Pons (tissue), 1 donor: ENCODE results near the gene EIF2D.
"Not testable (repeated sequence)": the region's sequence is repeated elsewhere in the genome, so short reads cannot be mapped to it uniquely, and the experiment has no call there.

Experiments used
- DNase-seq: peaks from one replicate; pipeline ENCODE4 v3.0.0-alpha.2; 2016; ENCODE audit warnings: low spot score

The EIF2D gene

DNA sequence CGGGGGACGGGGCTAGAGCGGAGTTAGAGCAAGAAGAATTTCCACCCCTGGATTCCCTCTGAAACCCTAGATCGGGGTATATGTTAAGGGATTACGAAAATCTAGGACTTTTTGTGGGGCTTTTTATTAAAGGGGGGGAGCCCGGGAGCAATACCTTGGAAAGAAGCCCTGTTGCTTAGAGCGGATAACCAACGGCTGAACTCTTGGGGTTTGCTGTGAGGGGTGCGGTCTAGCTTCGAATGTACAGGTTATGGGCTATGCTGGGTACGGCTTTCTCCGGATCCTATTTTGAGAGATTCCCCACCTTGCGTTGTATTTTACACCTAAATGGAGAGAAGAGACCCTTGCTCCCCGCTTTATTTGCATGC lies 23.7 kb upstream of the EIF2D start:
- no peak for DNase-seq

DNA sequence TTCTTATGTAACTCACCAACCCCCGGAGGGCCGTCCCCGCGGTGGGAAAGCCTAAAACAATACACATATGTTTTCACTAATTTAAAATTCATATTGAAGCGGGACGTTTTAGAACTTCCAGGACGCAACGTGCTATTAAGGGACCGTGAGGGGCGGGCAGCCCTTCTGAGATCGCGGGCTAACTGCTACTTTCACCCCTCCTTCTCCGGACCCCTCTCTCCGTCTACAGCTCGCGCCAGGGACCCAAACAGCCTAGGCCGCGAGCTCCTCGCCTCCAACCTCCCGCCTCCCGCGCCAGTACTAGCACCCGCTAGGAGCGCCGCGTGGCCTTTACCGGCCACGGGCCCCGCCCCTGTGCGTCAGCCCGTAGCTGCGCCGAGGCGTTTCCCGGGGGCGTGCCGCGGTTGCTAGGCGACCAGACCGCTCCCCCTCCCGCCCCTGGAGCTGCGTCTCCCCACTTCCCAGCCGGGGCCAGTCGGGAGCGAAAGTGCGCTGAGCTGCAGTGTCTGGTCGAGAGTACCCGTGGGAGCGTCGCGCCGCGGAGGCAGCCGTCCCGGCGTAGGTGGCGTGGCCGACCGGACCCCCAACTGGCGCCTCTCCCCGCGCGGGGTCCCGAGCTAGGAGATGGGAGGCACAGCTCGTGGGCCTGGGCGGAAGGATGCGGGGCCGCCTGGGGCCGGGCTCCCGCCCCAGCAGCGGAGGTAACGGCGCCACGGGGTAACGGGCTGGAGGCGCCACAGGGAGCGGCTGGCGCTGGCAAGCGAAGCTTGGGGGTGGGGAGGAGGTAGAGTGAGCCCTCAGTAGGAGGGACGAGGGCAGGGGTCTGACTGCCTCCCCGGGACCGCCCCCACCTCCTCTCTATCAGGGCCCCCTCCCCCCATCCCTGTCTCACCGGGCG lies 23.1 kb upstream of the EIF2D start, which contains the start of gene DYRK3:
DYRK3 (plus strand) TSS at position 457 of the 898 bp plus-strand sequence; CDS start at position 625, 168 bp downstream.
- peak; percentile 84 for DNase-seq

DNA sequence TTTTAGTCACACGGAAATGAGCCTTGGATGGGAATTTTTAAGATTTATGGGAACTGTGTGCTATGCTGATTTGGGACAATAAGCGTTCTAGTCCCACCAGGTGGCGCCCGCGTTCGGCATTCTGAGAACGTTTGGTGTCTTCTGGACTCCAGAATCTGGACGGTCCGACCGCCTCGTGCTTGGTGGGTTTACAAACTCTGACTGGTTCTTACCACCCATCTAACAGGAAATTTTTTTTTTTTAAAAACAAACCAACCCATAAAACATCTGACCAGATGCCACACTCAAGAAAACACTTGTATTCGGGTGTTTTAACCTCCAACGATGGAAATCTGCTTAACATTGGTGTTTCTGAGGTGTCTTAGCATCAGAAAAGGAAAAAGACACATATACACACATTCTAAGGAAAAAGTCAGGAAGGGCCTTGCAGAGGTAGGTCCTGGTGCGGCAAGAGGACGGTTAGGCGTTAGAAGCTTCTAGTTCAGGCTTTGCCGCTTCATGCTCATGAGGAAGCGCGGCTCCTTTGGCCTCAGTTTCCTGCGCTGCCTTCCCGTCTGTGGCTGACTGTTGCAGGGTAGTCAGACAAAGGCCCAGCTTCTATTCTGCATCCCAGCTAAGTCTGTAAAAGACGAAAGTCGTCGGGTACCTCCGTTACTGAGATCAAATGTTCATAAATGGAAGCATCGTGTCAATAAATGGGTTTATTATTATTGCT lies 22.3 kb upstream of the EIF2D start:
- DNase-seq: peak; percentile 93

DNA sequence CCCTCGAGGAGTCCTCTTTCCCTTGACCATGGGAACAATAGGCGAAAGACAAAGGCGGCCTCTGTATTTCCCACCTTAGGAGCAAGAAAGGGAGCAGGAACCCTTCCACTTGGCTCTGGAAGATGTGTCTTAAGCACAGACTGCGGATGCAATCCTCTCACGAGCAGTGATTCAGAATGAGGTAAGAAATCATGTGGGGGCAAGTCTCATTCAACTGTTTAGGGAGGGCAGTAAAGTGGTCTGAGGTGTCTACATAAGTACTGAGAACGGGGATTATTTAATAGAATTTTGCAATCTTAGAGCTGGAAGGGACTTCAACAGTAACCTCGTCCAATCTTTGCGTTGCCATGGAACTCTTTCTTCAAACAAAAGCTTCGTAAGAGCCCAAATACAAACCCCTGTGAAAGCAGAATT lies 21.4 kb upstream of the EIF2D start:
- DNase-seq: no peak

DNA sequence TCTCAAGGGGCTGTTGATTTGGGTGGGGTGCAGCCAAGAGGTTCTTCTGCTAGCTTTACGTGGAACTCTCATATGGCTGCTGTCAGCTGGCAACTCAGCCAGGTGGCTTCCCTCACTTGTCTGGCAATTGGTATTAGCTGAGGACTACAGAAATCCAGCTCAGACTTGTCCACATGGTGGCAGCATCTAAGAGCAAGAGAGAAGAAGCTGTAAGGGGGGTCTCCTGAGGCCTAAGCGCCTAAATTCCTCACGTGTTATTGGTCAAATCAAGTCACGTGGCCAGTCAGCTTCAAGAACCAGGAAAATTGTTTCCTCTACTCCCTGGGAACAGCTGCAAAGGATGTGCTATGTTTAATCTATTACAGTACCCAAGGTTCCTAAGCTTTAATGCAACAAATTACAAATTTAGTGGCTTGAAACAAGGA lies 18.8 kb upstream of the EIF2D start:
- DNase-seq: peak; percentile 50

DNA sequence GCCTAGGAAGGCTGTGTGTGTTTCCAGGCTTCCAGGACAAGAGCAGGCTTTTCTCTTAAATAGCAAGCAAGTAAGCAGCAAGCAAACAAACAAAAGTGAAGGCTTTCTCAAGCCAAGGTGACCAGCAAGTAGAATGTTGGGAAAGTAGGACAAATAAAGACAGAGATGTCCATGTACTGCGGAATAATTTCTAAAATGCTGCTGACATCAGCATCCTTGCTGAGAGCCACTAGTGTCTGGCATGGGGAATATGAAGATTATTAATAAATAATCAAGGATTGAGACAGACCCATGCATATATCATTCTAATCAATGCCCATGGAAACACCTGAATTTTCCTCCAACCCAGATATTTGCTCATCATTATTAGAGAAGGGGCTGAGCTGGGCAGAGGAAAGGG lies 16.7 kb upstream of the EIF2D start:
- DNase-seq: no peak

DNA sequence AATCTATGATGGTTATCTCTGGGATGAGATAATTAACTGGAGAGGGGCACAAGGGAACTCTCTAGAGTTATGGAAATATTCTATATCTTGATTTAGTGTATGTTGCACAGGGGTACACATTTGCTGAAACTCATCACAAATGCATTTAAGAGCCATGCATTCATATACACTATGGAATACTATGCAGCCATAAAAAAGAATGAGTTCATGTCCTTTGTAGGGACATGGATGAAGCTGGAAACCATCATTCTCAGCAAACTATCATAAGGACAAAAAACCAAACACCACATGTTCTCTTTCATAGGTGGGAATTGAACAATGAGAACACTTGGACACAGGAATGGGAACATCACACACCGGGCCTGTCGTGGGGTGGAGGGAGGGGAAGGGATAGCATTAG lies 14.1 kb upstream of the EIF2D start:
- DNase-seq: not testable (repeated sequence)

DNA sequence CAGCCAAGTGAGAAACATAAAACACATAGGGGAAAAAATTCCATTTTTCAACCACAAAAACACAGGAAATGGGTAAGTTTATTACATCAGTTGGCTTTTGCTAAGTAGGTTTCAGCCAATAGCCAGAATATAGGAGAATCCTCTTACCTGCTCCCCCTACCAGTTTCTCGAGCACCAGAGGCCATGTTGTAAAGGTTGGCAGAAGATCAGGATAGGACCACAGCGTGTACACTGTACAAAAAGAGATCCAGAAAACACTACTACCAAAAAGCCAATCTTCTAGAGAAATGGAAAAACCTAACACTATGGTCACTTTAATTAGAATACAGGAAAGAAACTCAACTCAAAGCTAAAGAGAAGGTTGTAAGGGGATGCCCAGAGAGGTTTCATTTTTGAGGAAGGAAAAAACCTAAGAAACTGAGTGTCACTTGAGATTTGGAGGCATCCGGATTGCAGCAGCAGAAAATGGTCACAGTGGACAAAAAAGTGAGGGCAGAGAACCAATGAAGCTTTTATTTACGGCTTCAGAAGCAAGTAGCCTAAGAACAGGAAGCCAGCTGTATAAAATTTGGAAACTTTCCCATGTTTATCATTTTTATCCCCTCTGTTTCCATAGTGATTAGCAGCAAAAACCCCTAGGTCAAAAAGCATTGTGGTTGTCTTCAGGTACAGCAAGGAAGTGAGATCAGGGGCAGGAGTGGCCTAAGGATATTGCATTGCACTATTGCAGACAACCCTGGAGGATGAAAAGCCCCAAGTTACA lies 2.9 kb downstream of the EIF2D start:
- DNase-seq: no peak

DNA sequence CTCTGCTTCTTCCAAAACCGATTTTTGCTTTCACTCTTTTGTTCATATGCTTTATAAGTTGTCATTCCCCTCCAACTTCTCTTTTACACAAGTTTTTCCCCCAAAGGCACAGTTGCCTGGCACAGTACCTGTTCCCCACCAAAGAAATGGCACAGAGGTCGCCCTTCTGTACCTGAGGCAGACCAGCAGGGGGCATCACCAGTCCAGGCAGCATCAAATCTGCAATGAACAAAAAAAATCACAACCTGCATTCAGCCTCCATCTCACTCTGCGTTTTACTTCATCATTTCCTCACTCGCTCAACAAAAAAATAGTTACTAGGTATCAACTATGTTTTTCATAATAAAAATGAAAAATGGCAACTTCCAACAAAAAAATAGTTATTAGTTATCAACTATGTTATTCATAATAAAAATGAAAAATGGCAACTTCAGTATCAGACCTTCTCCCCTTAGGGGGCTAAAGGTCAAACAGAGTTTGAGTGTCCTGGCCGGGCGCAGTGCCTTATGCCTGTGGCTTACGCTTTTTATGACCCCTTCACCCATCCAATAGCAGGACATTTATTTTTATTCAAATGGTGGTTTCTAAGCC lies 4.1 kb downstream of the EIF2D start:
- no peak for DNase-seq

DNA sequence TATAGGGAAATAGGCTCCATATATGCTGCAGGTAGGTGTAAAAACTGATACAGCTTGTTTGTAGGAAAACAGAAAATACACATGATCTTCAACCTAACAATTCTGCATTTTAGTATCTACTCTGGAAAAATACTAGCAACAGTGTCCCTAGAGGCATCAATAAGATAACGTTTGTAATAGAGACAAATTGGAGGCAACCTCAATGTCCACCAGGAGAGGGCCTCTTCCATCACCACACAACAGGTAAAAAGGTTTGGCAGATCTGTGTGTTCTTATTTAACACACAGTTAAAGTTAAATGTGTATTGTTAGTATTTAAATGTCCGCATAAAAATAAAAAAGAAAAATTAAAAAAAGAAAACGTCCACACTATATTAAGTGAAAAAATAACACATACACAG lies 5.4 kb downstream of the EIF2D start:
- DNase-seq: no peak

DNA sequence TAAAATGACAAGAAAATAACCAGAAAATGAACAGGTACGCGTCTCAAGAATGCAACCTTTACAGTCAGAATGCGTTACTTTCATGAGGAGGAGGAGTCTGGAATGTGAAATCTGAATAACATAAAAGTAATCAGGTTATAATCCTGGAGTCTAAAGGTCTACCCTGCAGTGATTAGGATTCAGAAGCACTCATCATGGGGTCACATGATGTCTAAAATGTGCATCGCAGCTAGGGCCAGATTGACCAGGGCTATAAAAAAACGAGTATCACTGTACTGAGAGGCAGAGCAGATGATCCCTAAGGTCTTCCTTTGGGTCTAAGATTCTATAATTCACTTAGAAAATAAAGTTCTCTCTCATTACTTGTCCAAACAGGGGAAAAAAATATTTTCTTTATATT lies 7.4 kb downstream of the EIF2D start:
- no peak for DNase-seq

DNA sequence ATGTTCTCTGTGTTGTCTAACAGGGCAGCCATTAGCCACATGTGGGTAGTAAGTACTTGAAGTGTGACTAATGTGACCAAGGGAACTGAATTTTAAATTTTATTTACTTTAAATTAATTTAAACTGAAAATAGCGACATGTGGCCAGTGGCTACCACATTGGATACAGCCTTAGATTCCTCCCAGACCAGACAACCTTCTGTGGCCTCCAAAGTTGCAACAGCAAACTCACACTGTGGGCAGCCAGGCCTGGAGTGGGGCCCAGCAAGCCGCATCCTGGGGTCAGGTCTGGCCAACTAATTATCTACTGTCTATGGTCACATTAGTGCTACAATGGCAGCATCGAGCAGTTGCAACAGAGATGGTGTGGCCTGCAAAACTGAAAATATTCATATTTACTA lies 11.7 kb downstream of the EIF2D start:
- DNase-seq: no peak

DNA sequence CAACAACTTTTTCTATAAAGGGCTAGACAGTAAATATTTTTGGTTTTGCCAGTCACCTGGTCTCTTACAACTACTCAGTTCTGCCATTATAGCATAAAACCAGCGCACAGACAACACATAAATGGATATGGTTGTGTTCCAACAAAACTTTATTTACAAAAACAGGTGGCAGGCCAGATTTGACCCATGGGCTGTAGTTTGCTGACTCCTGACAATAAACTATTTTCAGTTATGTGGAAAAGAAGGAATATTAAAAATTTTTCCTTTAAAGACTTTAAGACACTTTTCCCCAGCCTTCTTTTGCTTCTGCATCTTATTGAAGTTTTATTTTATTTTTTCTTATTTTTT lies 16.0 kb downstream of the EIF2D start:
- DNase-seq: no peak

DNA sequence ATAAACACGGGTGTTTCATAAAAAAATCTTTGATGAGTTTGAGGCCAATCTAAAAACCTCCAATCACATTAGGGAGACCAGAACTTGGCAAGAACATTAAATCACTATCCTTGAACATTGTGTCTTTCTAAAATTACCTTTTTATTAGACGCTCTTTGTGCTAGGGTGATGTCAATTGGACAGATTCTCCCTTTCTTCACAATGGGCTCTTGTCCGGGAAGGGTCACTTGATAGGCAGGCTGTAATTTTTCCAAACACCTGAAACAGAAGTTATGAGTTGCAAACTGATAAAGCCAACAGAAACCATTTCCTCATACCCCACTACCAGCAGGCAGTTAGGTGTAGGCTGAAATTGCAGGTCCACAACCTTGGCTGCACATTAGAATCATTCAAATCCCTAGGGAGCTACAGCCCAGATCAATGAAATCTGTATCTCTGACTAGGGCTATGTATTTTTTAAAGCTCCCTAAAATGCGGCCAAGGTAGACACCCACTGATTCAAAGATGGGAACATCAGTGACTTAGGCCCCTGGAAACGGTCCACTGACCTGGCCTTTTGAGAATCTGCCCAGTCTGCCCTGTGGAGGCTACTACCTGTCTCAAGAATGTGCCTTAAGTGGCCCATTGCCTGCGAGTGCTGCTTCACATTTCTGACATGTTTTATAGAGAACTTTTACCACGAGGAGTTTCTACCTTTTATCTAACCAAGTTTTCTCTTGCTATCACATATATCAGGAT lies 16.5 kb downstream of the EIF2D start:
- DNase-seq: no peak

DNA sequence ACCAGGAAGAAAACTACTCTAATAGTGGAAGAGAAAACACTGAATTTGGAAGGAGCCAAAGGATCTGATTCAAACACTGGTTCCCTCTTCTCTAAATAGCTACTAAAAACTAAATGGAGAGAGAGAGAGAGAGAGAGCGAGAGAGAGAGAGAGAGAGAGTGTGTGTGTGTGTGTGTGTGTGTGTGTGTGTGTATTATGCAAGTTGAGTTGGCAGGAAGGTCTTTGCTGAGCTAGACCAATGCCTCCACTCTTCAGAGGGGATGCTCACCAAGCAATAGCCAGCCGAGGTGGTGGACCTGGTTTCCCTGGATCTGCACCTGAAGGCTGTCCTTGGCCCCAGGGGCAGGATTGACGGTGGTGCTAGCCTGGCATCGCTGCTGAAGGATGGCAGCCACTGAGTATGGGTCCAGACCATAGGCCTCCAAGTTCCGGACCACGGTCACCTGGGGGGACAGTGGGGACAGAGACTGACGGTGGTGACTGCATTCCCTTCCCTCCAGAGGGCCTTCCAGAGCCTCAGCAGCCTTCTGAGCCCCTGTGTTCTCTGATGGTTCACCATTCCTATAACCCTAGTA lies 18.8 kb downstream of the EIF2D start:
- no peak for DNase-seq

DNA sequence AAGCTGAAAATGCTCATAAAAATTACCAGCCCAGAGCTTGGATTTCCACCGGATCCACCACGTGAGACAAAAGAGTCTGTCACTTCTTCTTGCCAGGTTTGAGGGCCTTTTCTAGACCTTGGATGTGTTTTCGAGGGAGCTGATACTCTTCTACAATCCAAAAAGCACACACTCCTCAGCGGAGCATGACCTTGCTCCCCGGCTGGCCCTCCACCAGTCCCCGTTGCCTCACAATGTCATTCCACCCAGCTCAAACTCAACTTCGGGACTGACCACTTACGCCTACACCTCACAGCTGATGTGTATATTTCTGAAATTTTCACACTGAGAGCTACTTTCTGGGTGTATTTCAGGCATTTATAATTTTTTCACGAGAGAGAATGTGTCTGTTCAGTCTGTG lies 20.6 kb downstream of the EIF2D start:
- DNase-seq: no peak

DNA sequence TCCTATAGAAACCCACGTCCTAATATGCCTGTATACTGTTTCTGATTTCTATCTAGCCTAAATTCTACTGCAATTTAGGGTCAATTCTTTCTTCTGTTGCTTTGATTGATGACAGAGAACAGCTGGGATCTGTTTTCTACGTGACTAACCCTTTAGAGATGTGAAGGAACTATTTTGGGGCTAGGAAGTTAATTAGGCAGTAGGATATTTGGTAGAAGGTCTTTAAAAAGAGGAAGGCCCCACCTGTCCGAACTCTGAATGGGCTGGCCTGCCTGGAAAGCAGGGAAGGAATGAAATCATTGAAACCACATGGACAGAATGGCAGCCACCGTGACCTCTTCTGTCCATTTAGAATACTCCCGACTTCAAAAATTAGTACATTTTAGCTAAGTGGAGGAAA lies 21.0 kb downstream of the EIF2D start:
- no peak for DNase-seq

DNA sequence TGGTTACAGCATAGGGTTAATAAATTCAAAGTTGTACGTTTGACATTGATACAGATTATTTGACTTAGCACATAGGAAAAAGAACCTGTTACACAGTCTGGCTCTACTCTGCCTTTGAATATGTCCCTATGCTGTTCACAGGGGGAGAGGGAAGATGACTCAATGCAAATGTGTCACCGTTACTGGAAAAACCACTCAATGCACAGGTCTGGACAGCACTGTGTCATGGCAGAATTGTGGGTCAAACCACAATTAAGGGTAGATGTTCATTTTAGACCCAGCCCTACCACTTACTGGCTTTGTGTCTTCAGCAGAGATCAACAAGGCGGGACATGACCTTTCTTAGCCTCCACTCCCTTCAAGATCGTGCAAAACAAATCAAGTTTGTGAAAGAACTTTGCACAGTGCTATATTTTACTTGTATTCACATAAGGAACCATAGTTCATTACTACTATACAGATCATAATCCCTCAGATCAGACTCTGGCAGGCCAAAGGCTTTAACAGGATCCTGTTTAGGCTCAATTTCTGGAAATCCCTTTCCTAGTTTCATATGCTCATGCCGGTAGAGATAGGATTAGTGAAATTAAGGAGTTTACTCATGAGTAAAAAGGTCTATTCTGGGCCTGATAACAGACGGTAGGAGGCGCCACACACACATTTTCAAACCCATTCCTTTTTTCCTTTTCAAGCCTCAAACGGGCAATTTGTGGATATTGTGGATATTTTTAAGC lies 22.1 kb downstream of the EIF2D start:
- no peak for DNase-seq

DNA sequence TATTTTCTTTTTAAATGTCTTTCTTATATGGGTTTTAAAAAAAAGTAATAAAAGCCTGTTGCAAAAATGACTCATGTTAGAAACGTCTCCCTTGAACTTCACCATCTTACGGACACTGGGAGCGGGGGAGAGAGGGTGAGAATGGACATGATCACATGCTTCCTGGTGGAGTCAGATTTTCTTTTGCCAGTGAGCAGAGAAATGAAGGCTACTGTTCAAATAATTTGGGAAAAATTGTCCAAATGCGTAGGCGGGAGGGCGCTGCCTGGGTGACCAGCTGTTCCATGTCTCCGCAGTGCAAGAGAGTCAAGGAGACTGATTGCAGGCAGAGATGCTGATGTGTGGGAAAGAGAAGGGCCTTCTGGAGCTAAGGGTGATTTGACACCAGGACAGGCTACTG lies 23.1 kb downstream of the EIF2D start:
- no peak for DNase-seq

DNA sequence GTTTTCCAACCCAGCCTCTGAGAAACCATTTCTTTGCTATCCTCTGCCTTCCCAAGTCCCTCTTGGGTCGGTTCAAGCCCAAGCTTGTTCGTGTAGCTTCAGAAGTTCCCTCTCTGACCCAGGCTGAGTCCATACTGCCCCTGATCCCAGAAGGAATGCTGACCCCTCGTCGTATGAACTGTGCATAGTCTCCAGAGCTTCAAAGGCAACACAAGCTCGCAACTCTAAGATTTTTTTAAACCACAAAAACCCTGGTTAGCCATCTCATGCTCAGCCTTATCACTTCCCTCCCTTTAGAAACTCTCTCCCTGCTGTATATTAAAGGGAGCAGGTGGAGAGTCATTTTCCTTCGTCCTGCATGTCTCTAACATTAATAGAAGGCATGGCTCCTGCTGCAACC lies 23.8 kb downstream of the EIF2D start:
- no peak for DNase-seq

DNA sequence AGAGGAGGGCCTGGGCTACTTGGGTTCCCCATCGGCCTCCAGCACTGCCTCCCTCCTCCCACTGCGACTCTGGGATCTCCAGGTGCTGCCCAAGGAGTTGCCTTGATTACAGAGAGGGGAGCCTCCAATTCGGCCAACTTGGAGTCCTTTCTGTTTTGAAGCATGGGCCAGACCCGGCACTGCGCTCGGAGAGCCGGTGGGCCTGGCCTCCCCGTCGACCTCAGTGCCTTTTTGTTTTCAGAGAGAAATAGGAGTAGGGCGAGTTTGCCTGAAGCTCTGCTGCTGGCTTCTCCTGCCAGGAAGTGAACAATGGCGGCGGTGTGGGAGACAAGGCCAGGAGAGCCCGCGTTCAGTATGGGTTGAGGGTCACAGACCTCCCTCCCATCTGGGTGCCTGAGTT lies 24.4 kb downstream of the EIF2D start:
- no peak for DNase-seq
